Pons (tissue), 1 donor: ENCODE results near the gene DLX3.

ENCODE experiments used
- DNase-seq: peaks from one replicate; pipeline ENCODE4 v3.0.0-alpha.2; 2016; ENCODE audit warnings: low spot score

The DLX3 gene

DNA sequence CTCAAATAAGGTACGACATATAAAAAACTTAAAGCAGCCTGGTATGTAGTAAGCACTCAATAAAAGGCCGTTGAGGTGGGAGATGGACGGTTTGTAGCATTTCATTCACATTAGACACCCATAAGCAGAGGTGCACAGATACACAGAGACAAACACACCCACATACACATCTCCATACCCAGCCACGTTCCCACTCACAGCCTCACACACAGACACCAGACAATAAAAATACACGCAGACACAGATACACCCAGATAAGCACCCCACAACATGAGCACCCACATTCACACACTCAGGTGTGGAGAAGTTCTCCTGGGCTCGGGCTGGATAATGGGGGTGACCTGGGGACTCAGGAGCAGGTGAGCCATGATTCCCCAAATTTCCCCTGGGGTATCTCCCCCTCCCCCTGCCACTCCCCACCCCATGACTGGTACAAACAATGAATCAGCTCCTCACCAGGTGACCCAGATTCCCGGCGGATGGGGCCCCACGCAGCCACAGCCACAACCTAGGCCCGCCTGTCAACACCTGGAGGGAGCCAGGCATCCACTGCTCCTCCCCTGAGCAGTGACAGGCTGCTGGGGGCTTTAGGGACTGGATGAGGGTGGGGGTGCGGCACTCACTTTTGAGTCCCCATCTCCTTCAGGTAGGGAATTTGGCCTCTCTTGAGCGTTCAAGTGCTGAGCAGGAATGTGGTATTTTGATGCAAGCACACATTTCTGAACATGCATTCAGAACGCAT, 2.7 kb downstream of the DLX3 start:
- DNase-seq, result no peak

DNA sequence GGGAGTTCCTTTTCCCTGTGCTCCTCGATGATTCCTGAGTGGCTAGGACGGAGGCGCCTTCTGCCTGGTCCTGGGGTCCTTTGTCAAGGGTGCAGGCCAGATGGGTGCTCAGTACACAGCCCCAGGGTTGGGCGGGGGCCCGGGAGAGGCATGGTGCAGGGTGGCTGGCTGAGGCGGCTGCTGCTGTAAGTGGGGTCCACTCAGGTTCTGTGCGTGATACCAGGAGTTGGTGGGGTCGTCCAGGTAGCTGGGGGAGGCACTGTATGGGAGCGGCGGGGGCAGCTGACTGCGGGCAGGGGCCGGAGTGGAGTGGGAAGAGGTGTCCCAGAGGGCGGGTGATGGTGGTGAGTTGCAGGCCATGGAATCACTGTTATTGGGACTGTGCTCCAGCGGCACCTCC, 3.6 kb downstream of the DLX3 start:
- DNase-seq, result no peak

- no peak for DNase-seq
Observed at GRCh38 chr17:49990921-49991320, 4.1 kb downstream of the DLX3 start.

DNA sequence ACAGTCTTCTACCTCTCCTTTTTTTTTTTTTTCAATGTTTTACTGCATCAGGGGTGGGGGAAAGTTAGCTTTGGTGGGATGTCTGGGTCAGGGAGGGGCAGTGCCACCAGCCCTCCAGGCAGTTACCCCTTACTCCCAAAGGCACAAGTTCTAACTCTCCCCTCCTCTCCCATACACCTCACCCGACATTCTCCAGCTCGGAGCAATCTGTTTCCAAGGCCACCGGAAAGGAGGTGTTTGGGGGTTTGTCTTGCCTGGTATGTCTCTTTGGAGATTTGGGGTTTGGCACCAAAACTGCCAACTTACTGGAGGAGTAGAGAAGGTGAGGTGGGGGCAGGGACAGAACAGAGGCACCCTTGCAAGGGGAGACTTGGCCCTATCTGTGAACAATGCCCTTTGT, 4.7 kb downstream of the DLX3 start:
- DNase-seq, result no peak

- DNase-seq, result no peak
Observed at GRCh38 chr17:49989518-49989880, 5.5 kb downstream of the DLX3 start.

- no peak for DNase-seq
Observed at GRCh38 chr17:49987681-49988441, 7.2 kb downstream of the DLX3 start.

DNA sequence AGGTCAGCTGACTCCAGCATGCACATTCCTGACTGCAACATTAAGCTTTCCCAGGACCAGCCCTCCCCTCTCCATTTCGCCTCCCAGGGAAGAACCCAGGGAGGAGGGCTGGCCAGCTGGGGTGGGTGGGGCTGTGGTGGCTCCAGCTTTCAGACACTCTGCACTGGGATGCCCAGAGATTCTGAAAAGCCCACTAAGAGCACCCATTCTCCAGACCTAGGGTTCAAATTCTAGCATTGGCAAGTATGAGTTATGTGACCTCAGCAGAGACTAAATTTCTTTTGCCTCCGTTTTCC, 7.8 kb downstream of the DLX3 start:
- DNase-seq, result no peak

GRCh38 chr17:49986396-49987289, 8.4 kb downstream of the DLX3 start:
- no peak for DNase-seq

DNA sequence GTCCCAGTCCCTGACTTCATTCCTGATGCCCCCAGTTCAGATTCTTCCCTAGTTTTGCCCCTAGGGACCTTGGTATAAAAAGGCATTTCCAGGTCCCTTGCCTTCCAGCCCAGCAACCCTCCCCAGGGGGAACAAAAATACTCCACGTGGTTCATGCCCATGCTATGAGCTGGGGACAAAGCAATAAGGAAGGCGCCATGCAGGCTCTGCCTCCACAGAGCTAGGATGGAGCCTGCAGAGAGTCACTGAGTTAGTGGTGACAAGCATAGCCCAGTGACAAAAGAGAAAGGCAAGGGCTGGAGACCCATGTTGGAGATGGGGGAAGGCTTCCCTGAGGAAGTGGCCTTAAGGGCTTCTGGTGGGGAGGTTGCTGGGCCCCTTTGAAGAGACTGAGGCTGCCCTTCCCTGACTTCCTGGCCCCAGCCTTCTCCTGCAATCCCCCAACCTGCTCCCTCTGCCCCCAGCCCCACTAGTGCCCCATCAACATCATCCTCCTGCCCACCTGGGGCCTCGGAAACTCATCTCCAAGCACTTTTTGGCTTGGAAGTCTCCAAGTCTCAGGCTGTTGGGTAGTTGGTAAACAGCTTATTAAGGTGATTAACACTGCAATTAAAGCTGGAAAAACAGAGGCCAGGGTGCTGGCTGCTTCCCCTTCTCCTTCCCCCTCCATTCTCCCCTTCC, 9.6 kb downstream of the DLX3 start:
- DNase-seq, result no peak

- DNase-seq, result no peak
Observed at GRCh38 chr17:49984776-49985175, 10.2 kb downstream of the DLX3 start.

GRCh38 chr17:49984283-49984682, 10.7 kb downstream of the DLX3 start:
- no peak for DNase-seq

- DNase-seq, result no peak
Observed at GRCh38 chr17:49980703-49981197, 14.3 kb downstream of the DLX3 start.

GRCh38 chr17:49979748-49980479, 15.1 kb downstream of the DLX3 start:
- no peak for DNase-seq

DNA sequence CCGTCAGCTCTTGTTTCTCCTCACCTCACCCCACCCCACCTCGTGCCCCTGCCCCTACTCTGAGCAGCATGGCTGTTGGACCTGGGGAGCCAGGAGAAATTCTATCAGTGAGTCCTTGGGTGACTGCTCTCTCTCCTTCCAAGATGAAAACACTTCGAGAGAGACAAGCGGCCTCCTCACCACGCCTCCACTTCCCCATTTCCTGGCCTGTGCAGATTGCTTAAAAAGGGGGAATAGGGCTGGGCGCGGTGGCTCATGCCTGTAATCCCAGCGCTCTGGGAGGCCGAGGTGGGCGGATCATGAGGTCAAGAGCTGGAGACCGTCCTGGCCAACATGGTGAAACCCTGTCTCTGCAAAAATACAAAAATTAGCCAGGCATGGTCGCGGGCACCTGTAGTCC, 16.5 kb downstream of the DLX3 start:
- no peak for DNase-seq

GRCh38 chr17:49977463-49978389, 17.3 kb downstream of the DLX3 start:
- DNase-seq, result no peak

DNA sequence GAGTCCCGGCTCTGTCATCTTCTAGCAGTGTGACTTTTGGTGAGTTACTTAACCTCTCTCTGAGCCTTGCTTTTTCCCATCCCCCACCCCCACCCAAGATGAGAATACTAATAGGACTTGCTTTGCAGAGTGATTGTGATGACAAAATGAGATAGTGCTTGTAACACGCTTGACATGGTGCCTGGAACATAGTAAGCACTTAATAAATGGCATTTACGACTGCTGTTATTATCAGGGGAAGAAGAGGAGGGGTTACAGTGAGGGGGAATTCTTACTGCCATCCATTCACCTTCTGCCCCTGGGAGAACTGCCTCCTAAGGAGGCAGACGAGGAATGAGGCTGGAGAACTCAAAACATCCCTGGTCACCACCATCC, 18.2 kb downstream of the DLX3 start:
- no peak for DNase-seq

- no peak for DNase-seq
Observed at GRCh38 chr17:49976163-49976827, 18.7 kb downstream of the DLX3 start.

DNA sequence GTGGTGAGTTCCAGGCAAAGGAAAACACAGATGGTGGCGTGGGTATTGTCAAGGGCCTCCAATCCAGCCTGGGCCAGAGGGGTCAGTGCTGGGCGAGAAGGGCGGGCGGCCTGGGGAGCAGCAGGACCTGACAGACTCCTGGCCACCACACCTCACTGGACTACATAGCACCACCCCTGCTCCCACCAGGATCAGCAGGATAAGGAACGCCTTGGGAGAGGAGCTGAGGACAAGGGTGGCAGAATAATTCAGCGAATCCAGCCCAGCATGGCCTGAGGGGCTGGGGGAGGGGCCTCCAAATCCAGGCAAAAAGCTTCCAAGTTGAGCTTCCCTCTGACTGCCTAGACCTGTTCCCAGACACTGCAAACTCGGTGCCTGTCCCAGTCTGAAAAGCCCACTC, 19.5 kb downstream of the DLX3 start:
- no peak for DNase-seq

DNA sequence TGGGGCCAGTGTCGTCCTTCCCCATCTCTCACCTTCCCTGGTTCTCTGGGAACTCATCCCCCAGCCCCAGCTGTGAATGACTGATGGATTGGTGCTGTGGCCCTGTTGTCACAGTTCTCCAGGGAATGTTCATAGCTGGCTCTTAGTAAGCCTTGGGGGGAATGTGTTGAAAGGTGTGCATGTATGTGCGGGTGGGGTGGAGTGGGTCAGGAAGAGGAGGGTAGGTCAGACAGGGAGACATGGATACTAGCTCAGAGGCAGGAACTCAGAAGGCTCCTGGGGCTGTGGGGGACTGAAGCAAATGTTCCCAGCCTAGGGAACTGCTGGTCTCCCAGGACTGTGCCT, 21.8 kb downstream of the DLX3 start:
- DNase-seq, result no peak
